GM19023 (cell line): Measurements from ENCODE around the gene KCNQ1OT1.

Source experiments
- ATAC-seq: cut with Tn5 transposase; IDR thresholded peaks from one replicate; pipeline ENCODE4 v1.9.1; 2021; ENCODE audit warnings: mild to moderate bottlenecking, moderate library complexity; ENCODE audit not compliant: unreplicated experiment

Gene KCNQ1OT1

DNA sequence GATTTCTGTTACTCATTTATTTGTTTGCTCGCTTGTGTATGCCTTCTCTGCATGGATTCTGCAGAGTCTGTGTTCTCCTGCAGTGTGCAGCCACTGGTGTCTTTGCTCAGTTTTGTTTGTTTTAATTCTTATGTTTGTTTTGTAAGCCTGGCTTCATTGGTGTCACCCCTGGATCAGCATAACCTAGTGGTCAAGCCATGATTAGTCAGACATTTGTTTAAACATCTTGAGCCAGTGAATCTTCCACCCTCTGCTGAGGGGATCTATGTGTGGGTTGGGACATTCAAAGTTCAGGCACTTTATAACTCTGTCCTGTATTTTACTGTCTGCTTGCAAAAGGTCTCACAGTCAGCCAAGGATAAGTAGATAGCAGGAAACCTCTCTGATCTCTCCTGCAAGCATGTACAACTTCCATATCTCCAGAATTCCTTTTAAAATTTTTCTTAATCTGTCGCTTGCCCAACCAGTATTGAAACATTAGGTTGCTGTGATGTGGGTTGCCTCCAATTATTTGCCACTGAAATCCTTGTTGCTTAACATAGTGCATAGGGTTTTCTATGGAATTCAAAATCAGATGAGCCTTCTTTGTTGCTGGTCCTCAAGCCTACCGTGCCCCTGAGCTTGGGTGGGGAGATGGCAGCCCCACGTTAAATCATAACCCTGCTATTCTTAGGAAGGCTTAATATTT lies 86.8 kb downstream of the KCNQ1OT1 start:
- ATAC-seq, result no peak

- ATAC-seq, result no peak
Observed at GRCh38 chr11:2609345-2609744, 90.4 kb downstream of the KCNQ1OT1 start.

DNA sequence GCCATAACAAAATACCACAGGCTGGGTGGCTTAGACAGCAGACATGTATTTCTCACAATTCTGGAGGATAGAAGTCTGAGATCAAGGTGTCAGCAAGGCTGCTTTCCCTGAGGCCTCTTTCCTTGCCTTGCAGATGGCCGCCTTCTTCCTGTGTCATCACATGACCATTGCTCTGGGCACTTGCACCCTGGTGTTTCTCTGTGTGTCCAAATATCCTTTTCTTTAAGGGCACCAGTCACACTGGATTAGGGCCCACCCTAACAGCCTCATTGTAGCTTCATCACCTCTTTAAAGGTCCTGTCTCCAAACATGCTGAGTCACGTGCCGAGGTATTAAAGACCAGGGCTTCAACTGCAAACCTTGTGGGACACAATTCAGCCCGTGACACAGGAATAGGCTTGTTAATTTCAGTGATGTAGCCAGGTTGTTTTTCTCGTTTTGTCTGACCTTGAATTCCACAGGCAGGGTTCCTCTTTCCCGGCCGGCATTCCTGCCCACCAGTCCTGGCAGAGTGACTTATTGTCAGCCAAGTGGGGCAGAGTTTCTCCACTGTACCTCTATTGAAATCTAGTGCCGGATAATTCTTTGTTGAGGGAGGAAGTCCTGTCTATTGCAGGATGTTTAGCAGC lies 100.1 kb downstream of the KCNQ1OT1 start:
- no peak for ATAC-seq

GRCh38 chr11:2595204-2595603 lies 104.6 kb downstream of the KCNQ1OT1 start:
- no peak for ATAC-seq

GRCh38 chr11:2594267-2594666 lies 105.5 kb downstream of the KCNQ1OT1 start:
- ATAC-seq, result no peak

- no peak for ATAC-seq
Observed at GRCh38 chr11:2593393-2593950, 106.3 kb downstream of the KCNQ1OT1 start.

- ATAC-seq, result no peak
Observed at GRCh38 chr11:2592559-2593392, 107.0 kb downstream of the KCNQ1OT1 start.

GRCh38 chr11:2591805-2592204 lies 108.0 kb downstream of the KCNQ1OT1 start:
- no peak for ATAC-seq

- no peak for ATAC-seq
Observed at GRCh38 chr11:2590965-2591754, 108.6 kb downstream of the KCNQ1OT1 start.

DNA sequence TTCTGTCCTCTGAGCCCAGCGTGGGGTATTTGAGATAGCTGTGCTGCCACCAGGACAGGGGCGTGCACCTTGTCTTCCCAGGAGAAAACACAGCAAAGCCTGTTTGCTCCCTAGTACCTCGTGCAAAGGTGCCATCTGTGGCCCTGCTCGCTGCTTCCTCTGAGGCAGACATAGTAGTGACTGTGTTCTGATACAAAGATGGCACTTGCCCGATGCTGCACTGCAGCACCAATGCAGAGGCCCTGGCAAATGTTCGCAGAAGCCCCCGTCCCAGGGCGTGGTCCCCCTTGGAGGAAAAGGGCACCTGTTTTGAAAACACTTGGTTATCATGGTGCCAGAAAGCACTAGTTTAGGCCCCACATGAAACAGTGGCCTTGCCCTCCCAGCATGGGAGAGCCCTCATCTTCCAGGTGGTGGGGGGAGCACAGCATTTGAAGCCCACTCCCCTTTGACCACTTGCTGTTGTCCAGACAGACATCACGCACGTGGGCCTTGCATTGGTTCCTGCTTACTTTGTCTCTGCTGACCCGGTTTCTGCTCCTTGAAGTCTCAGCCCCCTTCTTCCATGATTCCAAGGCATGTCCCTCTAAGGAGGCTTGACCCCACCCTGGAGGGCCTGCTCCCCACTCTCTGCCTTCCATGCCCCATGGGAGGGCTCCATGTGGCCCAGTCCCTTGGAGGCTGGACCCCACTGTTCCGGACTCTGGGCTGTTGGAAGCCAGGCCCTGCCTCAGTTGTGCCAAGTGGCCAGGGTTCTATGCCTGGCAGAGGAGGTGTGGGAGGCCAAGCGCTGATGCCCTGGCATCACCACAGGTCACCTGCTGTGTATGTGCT lies 109.4 kb downstream of the KCNQ1OT1 start:
- no peak for ATAC-seq

GRCh38 chr11:2589538-2589934 lies 110.3 kb downstream of the KCNQ1OT1 start:
- no peak for ATAC-seq

GRCh38 chr11:2588809-2589537 lies 110.8 kb downstream of the KCNQ1OT1 start:
- ATAC-seq, result no peak

DNA sequence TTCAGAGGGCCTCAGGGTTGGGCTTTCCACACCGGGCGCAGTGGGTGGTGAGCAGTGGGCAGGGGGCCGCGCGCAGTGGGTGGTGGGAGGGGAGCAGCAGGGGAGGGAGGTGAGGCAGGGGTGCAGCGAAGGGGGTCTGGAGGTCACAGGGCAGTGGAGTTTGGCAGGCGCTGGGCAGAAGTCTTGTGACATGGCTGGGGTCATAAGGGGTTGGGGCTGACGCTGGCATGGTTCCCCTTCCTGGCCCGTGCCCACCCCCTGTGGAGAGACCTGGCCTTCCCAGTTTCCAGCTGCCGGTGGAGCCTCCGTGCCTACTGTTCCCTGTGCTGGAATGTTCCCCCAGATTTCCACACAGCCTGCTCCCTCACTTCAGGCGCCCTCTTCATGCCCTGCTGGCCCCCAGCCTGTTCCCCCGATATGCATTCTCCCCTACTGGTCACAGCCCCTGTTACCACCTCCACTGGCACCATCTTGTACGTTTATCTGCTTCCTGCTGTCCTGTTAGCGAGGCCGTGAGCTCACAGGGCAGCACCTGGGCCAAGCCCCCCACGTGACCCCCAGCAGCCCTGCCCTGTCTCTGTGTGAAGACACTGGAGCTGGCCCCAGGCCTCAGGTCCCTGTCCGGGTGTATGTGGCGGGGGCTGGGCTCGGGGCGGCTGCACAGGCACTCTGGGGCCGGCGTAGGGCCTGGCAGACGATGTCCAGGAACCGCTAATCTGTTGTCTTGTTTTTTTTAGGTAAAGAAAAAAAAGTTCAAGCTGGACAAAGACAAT lies 111.6 kb downstream of the KCNQ1OT1 start:
- ATAC-seq, result no peak

DNA sequence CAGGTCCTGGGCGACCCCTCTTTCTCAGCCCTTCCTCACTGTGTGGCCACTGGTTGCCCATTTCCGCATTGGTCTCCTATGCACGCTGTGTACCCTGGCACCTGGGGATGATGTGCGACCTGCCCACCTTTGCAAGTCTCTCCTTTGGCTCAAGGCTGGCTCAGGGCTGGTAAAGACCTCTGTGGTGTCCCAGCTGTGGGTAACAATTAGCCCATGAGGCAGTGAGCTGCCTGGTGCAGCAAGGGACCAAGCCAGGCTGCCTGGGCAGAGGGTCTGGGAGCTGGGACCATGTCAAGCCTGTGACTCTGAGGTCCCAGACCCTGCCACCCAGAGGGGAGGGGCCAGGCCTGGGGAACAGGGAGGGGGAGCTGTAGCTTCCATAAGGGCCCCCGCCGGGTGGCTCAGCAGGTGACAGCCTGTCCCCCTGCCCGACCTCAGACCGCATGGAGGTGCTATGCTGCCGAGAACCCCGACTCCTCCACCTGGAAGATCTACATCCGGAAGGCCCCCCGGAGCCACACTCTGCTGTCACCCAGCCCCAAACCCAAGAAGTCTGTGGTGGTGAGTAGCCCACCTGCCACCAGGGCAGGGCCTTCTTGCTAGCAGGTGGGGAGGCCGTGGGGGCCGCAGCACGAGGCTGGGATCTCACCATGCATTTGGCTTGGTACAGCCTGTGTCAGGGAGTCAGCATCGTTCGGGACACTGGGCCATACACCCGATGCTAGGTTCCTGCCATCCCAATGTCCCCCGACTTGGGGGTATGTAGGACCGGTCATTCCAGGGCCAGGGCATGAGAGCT lies 112.5 kb downstream of the KCNQ1OT1 start:
- ATAC-seq, result no peak

DNA sequence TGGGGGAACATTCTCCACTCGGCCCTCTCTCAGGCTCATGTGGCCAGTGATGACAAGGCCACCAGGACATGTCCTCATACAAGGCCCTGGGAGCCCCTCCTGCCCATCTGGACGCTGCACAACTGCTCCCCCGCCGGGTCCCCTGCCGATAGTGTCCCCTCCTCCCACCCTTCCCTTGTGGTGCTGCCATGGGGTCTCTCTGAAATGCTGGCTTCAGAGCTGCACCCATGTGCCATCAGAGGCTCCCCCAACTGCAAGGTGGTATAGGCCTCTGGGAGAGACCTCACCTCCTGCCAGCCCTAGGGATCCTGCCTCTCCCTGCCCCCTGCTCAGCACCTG lies 113.0 kb downstream of the KCNQ1OT1 start:
- ATAC-seq, result no peak

DNA sequence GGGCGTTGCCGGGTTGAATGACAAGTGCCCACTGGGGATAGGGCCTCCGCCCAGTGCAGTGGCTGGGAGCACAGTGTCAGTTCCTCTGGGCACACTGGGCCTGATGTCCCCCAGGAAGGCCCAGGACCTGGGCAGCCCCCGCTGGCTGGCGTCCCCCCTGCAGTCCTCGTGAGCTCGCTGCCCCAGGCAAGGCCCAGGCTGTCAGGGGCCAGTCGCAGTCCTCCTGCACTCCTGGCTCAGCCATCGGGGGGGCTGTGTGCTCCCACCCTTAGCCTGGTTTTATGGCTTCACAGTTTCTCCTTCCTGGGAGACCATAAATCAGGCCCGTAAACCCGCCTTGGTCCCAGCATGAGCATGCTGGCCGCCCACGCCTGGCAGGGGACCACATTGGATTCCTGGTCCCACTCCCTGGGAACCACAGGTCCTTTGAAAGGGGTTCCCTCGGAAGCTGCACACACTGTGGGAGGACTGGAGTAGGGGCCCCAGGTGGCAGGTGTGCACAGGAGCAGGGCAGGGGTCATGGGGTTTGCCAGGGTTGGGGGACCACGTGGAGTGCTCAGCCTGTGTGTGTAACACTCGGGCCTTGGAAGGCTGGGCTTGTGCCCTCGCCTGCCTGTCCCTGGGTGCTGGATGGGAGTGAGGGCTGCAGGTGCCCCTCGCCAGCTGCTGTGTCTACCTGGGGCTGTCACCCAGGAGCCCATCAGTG lies 113.6 kb downstream of the KCNQ1OT1 start:
- ATAC-seq, result no peak

GRCh38 chr11:2585566-2586086 lies 114.2 kb downstream of the KCNQ1OT1 start:
- ATAC-seq, result no peak
